Mesodermal cell (in vitro differentiated cells): ENCODE results near the gene INSIG1.

ENCODE experiments used
- H3K27ac ChIP-seq: 2 replicates; pipeline ENCODE4 v1.7.0; 2013; ENCODE audit warnings: mild to moderate bottlenecking, low read depth, low read length, moderate library complexity; ENCODE audit not compliant: severe bottlenecking
- H3K36me3 ChIP-seq: 2 replicates; pipeline ENCODE4 v1.7.1; 2013; ENCODE audit warnings: mild to moderate bottlenecking, low read length, moderate library complexity; ENCODE audit not compliant: control insufficient read depth, insufficient read depth
- H3K4me1 ChIP-seq: one replicate; pipeline ENCODE4 v1.7.1; 2013; ENCODE audit warnings: mild to moderate bottlenecking, low read length; ENCODE audit not compliant: insufficient read depth, control insufficient read depth, poor library complexity, severe bottlenecking
- H3K4me3 ChIP-seq: 2 replicates; pipeline ENCODE4 v1.7.0; 2013; ENCODE audit warnings: low read length, control low read depth, mild to moderate bottlenecking; ENCODE audit not compliant: insufficient read depth, poor library complexity, severe bottlenecking; ENCODE audit errors: extremely low read depth
- H3K9me3 ChIP-seq: 2 replicates; pipeline ENCODE4 v1.7.1; 2013; ENCODE audit warnings: mild to moderate bottlenecking, low read length, moderate library complexity; ENCODE audit not compliant: control insufficient read depth
- WGBS, 2 experiments: methylation state at CpG; one replicate each; pipeline ENCODE4 v1.1.5; 2013; ENCODE audit warnings: missing lambda C conversion rate in 2 of 2; ENCODE audit not compliant: insufficient coverage in 2 of 2; 5-methylcytosine and 5-hydroxymethylcytosine counted together

The INSIG1 gene

GRCh38 chr7:155295511-155295910 is 2.2 kb upstream of the INSIG1 start:
- Histone ChIP-seq H3K4me1 (peaks cover 30% of the 10 kb centered on the region), H3K27ac (no peak overlapping the region), H3K9me3 (peaks cover 9% of the 10 kb centered on the region), H3K4me3 (no peak overlapping the region), H3K36me3 (peaks cover 13% of the 10 kb centered on the region)
- WGBS, 2 experiments: 87 to 90% methylated on average over 6 of the region's 7 CpGs

- Histone ChIP-seq H3K9me3 (peaks cover 9% of the 10 kb centered on the region), H3K4me1 (peaks cover 30% of the 10 kb centered on the region), H3K27ac (peak overlapping the region; percentile 97), H3K36me3 (peaks cover 20% of the 10 kb centered on the region), H3K4me3 (peak overlapping the region; percentile 49)
- WGBS, 2 experiments: 83 to 90% methylated on average over 14 to 17 of the region's 18 CpGs
These were observed 1.5 kb upstream of the INSIG1 start for GRCh38 chr7:155296006-155296787.

- WGBS, 2 experiments: 8 to 10% methylated on average over 39 to 51 of the region's 57 CpGs
- peaks cover 25% of the 10 kb centered on the region for H3K36me3 ChIP-seq
- peaks cover 9% of the 10 kb centered on the region for H3K9me3 ChIP-seq
- H3K27ac ChIP-seq: peak overlapping the region; percentile 97
- H3K4me3 ChIP-seq: peak overlapping the region; percentile 49
- H3K4me1 ChIP-seq: peaks cover 23% of the 10 kb centered on the region
These were observed 726 bp upstream of the INSIG1 start for GRCh38 chr7:155296788-155297516.

GRCh38 chr7:155298288-155298833 is 683 bp downstream of the INSIG1 start:
- peaks cover 9% of the 10 kb centered on the region for H3K9me3 ChIP-seq
- WGBS, 2 experiments: 0 to 1% methylated on average over 30 to 32 of the region's 34 CpGs
- H3K27ac ChIP-seq: peak overlapping the region; percentile 68
- H3K36me3 ChIP-seq: peaks cover 39% of the 10 kb centered on the region
- H3K4me3 ChIP-seq: peak overlapping the region; percentile 95
- peaks cover 28% of the 10 kb centered on the region for H3K4me1 ChIP-seq

GRCh38 chr7:155298834-155299534 is 1.3 kb downstream of the INSIG1 start:
- 3 to 6% methylated on average over 24 to 25 of the region's 27 CpGs for WGBS, 2 experiments
- Histone ChIP-seq H3K4me3 (peak overlapping the region; percentile 95), H3K4me1 (peaks cover 34% of the 10 kb centered on the region), H3K9me3 (peaks cover 9% of the 10 kb centered on the region), H3K36me3 (peaks cover 45% of the 10 kb centered on the region), H3K27ac (peak overlapping the region; percentile 2)

GRCh38 chr7:155299535-155300202 is 2.0 kb downstream of the INSIG1 start:
- peaks cover 4% of the 10 kb centered on the region for H3K9me3 ChIP-seq

GRCh38 chr7:155300641-155301452 is 3.2 kb downstream of the INSIG1 start:
- 87 to 89% methylated on average over 9 to 10 of the region's 11 CpGs for WGBS, 2 experiments
- peaks cover 34% of the 10 kb centered on the region for H3K4me1 ChIP-seq
- H3K9me3 ChIP-seq: no peaks in the 10 kb centered on the region
- no peak overlapping the region for H3K27ac ChIP-seq
- H3K4me3 ChIP-seq: peak overlapping the region; percentile 95
- H3K36me3 ChIP-seq: peaks cover 64% of the 10 kb centered on the region

More at GRCh38 chr7:155299535-155300202, 2.0 kb downstream of the INSIG1 start:
- peak overlapping the region; percentile 2 for H3K27ac ChIP-seq
- H3K36me3 ChIP-seq: peaks cover 52% of the 10 kb centered on the region
- H3K4me3 ChIP-seq: peak overlapping the region; percentile 95
- 38 to 41% methylated on average over 4 of the region's 8 CpGs for WGBS, 2 experiments
- H3K4me1 ChIP-seq: peaks cover 34% of the 10 kb centered on the region

- WGBS, 2 experiments: 91 to 92% methylated on average over 7 of the region's 10 CpGs
- Histone ChIP-seq H3K36me3 (peaks cover 87% of the 10 kb centered on the region), H3K4me3 (no peak overlapping the region), H3K27ac (no peak overlapping the region), H3K4me1 (peaks cover 28% of the 10 kb centered on the region), H3K9me3 (no peaks in the 10 kb centered on the region)
These were observed 5.4 kb downstream of the INSIG1 start for GRCh38 chr7:155303039-155303593.

GRCh38 chr7:155303897-155304296 is 6.2 kb downstream of the INSIG1 start:
- H3K4me1 ChIP-seq: peaks cover 28% of the 10 kb centered on the region
- no peaks in the 10 kb centered on the region for H3K9me3 ChIP-seq
- H3K4me3 ChIP-seq: no peak overlapping the region
- no peak overlapping the region for H3K27ac ChIP-seq
- peaks cover 94% of the 10 kb centered on the region for H3K36me3 ChIP-seq
- 97 to 100% methylated on average over 5 to 7 of the region's 10 CpGs for WGBS, 2 experiments
